T-helper 2 cell treated with Interferon-gamma antibody and Interleukin-4, amounts not matched to agents 5 μg/mL and 100 μg/mL, for 36 hours (primary cell): ENCODE data around the gene ST8SIA3.
"Not testable (repeated sequence)": the region's sequence is repeated elsewhere in the genome, so short reads cannot be mapped to it uniquely, and the experiment has no call there.

Source experiments
- DNase-seq: peaks from one replicate; pipeline ENCODE4 v3.0.0; 2021; ENCODE audit warnings: low spot score
- H3K27ac Mint-ChIP-seq: one replicate; pipeline ENCODE4 v1.8.0; 2021; ENCODE audit warnings: mild to moderate bottlenecking, mixed read lengths
- H3K27me3 Mint-ChIP-seq: one replicate; pipeline ENCODE4 v1.8.0; 2021; ENCODE audit warnings: low read depth, mixed read lengths
- H3K36me3 Mint-ChIP-seq: one replicate; pipeline ENCODE4 v1.8.0; 2021; ENCODE audit warnings: low read depth, mixed read lengths
- H3K4me1 Mint-ChIP-seq: one replicate; pipeline ENCODE4 v1.8.0; 2021; ENCODE audit warnings: low read depth, mixed read lengths
- H3K4me3 Mint-ChIP-seq: one replicate; pipeline ENCODE4 v1.8.0; 2022; ENCODE audit warnings: mild to moderate bottlenecking, moderate library complexity, mixed read lengths
- H3K9me3 Mint-ChIP-seq: one replicate; pipeline ENCODE4 v1.8.0; 2021; ENCODE audit warnings: mixed read lengths

Gene ST8SIA3

DNA sequence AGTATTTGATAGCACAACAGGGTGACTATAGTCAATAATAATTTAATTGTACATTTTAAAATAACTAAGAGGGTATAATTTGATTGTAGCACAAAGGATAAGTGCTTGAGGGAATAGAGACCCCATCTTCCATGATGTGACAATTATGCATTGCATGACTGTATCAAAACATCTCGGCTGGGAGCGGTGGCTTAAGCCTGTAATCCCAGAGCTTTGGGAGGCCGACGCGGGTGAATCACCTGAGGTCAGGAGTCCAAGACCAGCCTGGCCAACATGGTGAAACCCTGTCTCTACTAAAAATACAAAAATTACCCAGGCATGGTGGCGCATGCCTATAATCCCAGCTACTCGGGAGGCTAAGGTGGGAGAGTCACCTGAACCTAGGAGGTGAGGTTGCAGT, 44.5 kb downstream of the ST8SIA3 start:
- not testable (repeated sequence) for H3K9me3 Mint-ChIP-seq, H3K27ac Mint-ChIP-seq, DNase-seq, H3K36me3 Mint-ChIP-seq, H3K27me3 Mint-ChIP-seq, H3K4me3 Mint-ChIP-seq, H3K4me1 Mint-ChIP-seq

GRCh38 chr18:57397440-57398132, 45.2 kb downstream of the ST8SIA3 start:
- H3K27ac Mint-ChIP-seq: no peak overlapping the region
- no peaks in the 10 kb centered on the region for H3K9me3 Mint-ChIP-seq
- H3K4me3 Mint-ChIP-seq: no peak overlapping the region
- no peaks in the 10 kb centered on the region for H3K27me3 Mint-ChIP-seq
- no peaks in the 10 kb centered on the region for H3K36me3 Mint-ChIP-seq
- no peaks in the 10 kb centered on the region for H3K4me1 Mint-ChIP-seq
- no peak for DNase-seq

DNA sequence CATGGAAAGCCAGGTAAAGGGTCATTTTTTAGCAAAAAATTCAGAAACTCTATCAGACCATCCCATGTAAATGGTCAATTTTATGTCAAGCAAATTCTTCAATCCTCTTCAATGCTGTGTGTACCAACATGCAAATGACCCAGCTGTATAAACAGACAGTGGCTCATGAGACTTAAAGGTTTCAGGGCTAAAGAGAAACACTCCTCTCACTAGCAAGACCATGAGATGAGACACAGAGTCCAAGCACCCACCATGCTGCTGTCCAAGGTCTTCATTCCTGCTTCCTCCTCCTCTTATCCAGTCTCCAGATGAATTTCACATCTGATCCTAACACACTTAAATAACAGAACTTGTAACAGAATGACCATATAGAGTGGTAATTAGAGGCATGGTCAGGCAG, 52.0 kb downstream of the ST8SIA3 start:
- Mint-ChIP-seq H3K27me3 (peaks cover 2% of the 10 kb centered on the region), H3K27ac (no peak overlapping the region), H3K36me3 (no peaks in the 10 kb centered on the region), H3K4me1 (no peaks in the 10 kb centered on the region), H3K9me3 (no peaks in the 10 kb centered on the region), H3K4me3 (no peak overlapping the region)
- DNase-seq: no peak

DNA sequence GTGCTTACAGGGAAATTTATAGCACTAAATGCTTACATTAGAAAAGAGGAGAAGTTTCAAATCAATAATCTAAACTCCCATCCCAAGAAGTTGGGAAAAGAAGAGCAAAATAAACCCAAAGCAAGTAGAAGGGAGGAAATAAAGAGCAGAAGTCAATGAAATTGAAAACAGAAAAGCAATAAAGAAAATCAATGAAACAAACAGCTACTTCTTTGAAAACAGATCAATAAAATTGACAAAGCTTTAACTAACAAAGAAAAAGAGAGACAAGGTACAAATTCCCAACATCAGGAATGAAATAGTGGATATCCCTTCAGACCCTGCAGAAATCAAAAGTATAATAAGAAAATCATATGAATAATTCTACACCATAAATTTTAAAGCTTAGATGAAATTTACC, 57.3 kb downstream of the ST8SIA3 start:
- no peak for DNase-seq
- no peak overlapping the region for H3K27ac Mint-ChIP-seq
- H3K27me3 Mint-ChIP-seq: peaks cover 4% of the 10 kb centered on the region
- no peaks in the 10 kb centered on the region for H3K9me3 Mint-ChIP-seq
- no peak overlapping the region for H3K4me3 Mint-ChIP-seq
- no peaks in the 10 kb centered on the region for H3K36me3 Mint-ChIP-seq
- H3K4me1 Mint-ChIP-seq: no peaks in the 10 kb centered on the region

DNA sequence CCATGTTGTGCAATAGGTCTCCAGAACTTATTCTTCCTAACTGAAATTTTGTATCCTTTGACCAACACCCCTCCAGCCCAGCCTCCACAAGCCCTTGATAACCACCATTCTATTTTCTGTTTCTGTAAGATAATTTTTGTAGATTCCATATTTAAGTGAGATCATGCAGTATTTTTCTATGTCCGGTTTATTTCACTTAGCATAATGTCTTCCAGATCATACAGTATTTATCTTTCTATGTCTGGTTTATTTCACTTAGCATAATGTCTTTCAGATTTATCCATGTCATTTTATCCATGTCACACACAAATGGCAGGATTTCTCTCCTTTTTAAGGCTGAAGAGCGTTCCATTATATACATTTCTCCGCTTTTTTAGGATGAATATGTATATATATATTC, 58.4 kb downstream of the ST8SIA3 start:
- H3K36me3 Mint-ChIP-seq: no peaks in the 10 kb centered on the region
- no peak overlapping the region for H3K27ac Mint-ChIP-seq
- H3K4me1 Mint-ChIP-seq: no peaks in the 10 kb centered on the region
- no peak for DNase-seq
- peaks cover 4% of the 10 kb centered on the region for H3K27me3 Mint-ChIP-seq
- no peaks in the 10 kb centered on the region for H3K9me3 Mint-ChIP-seq
- H3K4me3 Mint-ChIP-seq: no peak overlapping the region

DNA sequence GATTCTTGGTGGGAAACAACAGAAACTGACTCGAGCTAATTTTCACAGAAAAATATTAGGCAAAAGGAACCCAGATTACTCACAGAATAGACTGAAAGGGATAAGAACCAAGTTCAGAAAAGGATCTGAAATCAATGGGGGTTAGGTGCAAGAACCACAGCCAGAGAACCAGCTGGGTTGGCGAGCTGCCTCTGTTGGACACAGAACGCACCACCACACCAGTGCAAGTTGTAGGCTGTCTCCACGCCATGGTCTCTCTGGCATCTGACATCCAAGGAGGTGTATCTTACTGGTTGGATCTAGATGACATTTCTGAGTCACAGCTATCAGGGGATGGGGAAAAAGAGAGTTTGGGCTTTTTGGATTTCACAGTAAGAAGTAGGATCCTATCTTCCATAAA, 64.2 kb downstream of the ST8SIA3 start:
- no peak overlapping the region for H3K27ac Mint-ChIP-seq
- peaks cover 4% of the 10 kb centered on the region for H3K27me3 Mint-ChIP-seq
- DNase-seq: no peak
- no peaks in the 10 kb centered on the region for H3K9me3 Mint-ChIP-seq
- no peaks in the 10 kb centered on the region for H3K4me1 Mint-ChIP-seq
- no peaks in the 10 kb centered on the region for H3K36me3 Mint-ChIP-seq
- no peak overlapping the region for H3K4me3 Mint-ChIP-seq
